Measurements from ENCODE around the gene OOSP3. TPM values are rescaled to one million over a fixed set of nuclear protein-coding genes. Genes with fewer than 3 reads are reported as not detected.
"Not testable (repeated sequence)": the region's sequence is repeated elsewhere in the genome, so short reads cannot be mapped to it uniquely, and the experiment has no call there.

Gene OOSP3
- not detected for total RNA-seq

- no peak for DNase-seq
- H3K9me3 Mint-ChIP-seq: no peaks in the 10 kb centered on the region
- H3K36me3 Mint-ChIP-seq (ENCODE audit: low read depth): no peaks in the 10 kb centered on the region
- H3K4me3 Mint-ChIP-seq: no peak within 1 kb of the TSS
- no peaks in the 10 kb centered on the region for H3K4me1 Mint-ChIP-seq
- ChIA-PET POLR2A (no interaction called here), CTCF (no interaction called here)
- H3K27me3 Mint-ChIP-seq: peaks cover 15% of the 10 kb centered on the region
- H3K27ac Mint-ChIP-seq: no peak within 1 kb of the TSS
Observed at GRCh38 chr11:59878575-59878974, at the start of gene OOSP3. OOSP3 (plus strand) TSS chr11:59878782; CDS start chr11:59878809, 27 bp downstream.

GRCh38 chr11:59829358-59829757, 49.2 kb upstream of the OOSP3 start:
- Mint-ChIP-seq H3K4me1 (peaks cover 6% of the 10 kb centered on the region), H3K27ac (no peak overlapping the region), H3K4me3 (no peak overlapping the region), H3K27me3 (no peaks in the 10 kb centered on the region), H3K36me3 (ENCODE audit: low read depth) (no peaks in the 10 kb centered on the region), H3K9me3 (no peaks in the 10 kb centered on the region)
- DNase-seq: no peak
- ChIA-PET CTCF (interaction anchor here (0.5 to 0.7 kb wide), 2 partner anchors 45 to 89 kb away, joined by 3 read pairs; no protein-coding TSS in a partner anchor), POLR2A (no interaction called here)

- ChIA-PET POLR2A (no interaction called here), CTCF (no interaction called here)
- no peak for DNase-seq
- Mint-ChIP-seq H3K36me3 (ENCODE audit: low read depth) (no peaks in the 10 kb centered on the region), H3K9me3 (no peaks in the 10 kb centered on the region), H3K27ac (no peak overlapping the region), H3K4me3 (no peak overlapping the region), H3K27me3 (no peaks in the 10 kb centered on the region), H3K4me1 (peaks cover 6% of the 10 kb centered on the region)
Observed at GRCh38 chr11:59833602-59834001, 45.0 kb upstream of the OOSP3 start.

- CTCF ChIA-PET: interaction anchor here (0.7 kb wide), 1 partner anchor 1944 kb away, joined by 4 read pairs; no protein-coding TSS in a partner anchor
- no peaks in the 10 kb centered on the region for H3K27me3 Mint-ChIP-seq
Observed at GRCh38 chr11:59839615-59840014, 39.0 kb upstream of the OOSP3 start.

GRCh38 chr11:59841514-59841913, 37.1 kb upstream of the OOSP3 start:
- no peaks in the 10 kb centered on the region for H3K9me3 Mint-ChIP-seq
- H3K4me1 Mint-ChIP-seq: no peaks in the 10 kb centered on the region
- ChIA-PET POLR2A (no interaction called here), CTCF (no interaction called here)
- H3K4me3 Mint-ChIP-seq: no peak overlapping the region
- DNase-seq: no peak
- H3K36me3 Mint-ChIP-seq (ENCODE audit: low read depth): no peaks in the 10 kb centered on the region
- no peak overlapping the region for H3K27ac Mint-ChIP-seq
- H3K27me3 Mint-ChIP-seq: no peaks in the 10 kb centered on the region

More at GRCh38 chr11:59839615-59840014, 39.0 kb upstream of the OOSP3 start:
- DNase-seq: no peak
- no peaks in the 10 kb centered on the region for H3K4me1 Mint-ChIP-seq
- no peak overlapping the region for H3K4me3 Mint-ChIP-seq
- no peak overlapping the region for H3K27ac Mint-ChIP-seq
- POLR2A ChIA-PET: no interaction called here
- H3K9me3 Mint-ChIP-seq: no peaks in the 10 kb centered on the region
- H3K36me3 Mint-ChIP-seq (ENCODE audit: low read depth): no peaks in the 10 kb centered on the region

GRCh38 chr11:59842316-59842715, 36.3 kb upstream of the OOSP3 start:
- no peaks in the 10 kb centered on the region for H3K4me1 Mint-ChIP-seq

GRCh38 chr11:59845399-59845798, 33.2 kb upstream of the OOSP3 start, which contains the start of gene CBLIF:
CBLIF (minus strand) TSS chr11:59845499; CDS start chr11:59845453, 46 bp downstream.
- Mint-ChIP-seq H3K9me3 (no peaks in the 10 kb centered on the region), H3K4me3 (no peak within 1 kb of the TSS), H3K27ac (no peak within 1 kb of the TSS), H3K27me3 (no peaks in the 10 kb centered on the region), H3K4me1 (no peaks in the 10 kb centered on the region), H3K36me3 (ENCODE audit: low read depth) (no peaks in the 10 kb centered on the region)
- CTCF ChIA-PET: interaction anchor here (0.7 to 1.1 kb wide), 2 partner anchors 34 to 38 kb away, joined by 3 read pairs; no protein-coding TSS in a partner anchor
- no peak for DNase-seq
- POLR2A ChIA-PET: no interaction called here

More at GRCh38 chr11:59842316-59842715, 36.3 kb upstream of the OOSP3 start:
- CTCF ChIA-PET: no interaction called here
- H3K4me3 Mint-ChIP-seq: no peak overlapping the region
- H3K36me3 Mint-ChIP-seq (ENCODE audit: low read depth): no peaks in the 10 kb centered on the region
- no peaks in the 10 kb centered on the region for H3K27me3 Mint-ChIP-seq
- POLR2A ChIA-PET: no interaction called here
- no peaks in the 10 kb centered on the region for H3K9me3 Mint-ChIP-seq
- H3K27ac Mint-ChIP-seq: no peak overlapping the region
- DNase-seq: no peak

GRCh38 chr11:59846556-59846955, 32.0 kb upstream of the OOSP3 start:
- CTCF ChIA-PET: interaction anchor here (1.3 kb wide), 1 partner anchor 16 kb away, joined by 4 read pairs; no protein-coding TSS in a partner anchor
- Mint-ChIP-seq H3K4me1 (no peaks in the 10 kb centered on the region), H3K9me3 (no peaks in the 10 kb centered on the region), H3K4me3 (no peak overlapping the region), H3K36me3 (ENCODE audit: low read depth) (no peaks in the 10 kb centered on the region), H3K27me3 (no peaks in the 10 kb centered on the region), H3K27ac (no peak overlapping the region)
- POLR2A ChIA-PET: no interaction called here
- no peak for DNase-seq

- H3K4me3 Mint-ChIP-seq: no peak overlapping the region
- H3K36me3 Mint-ChIP-seq (ENCODE audit: low read depth): no peaks in the 10 kb centered on the region
- H3K9me3 Mint-ChIP-seq: no peaks in the 10 kb centered on the region
- CTCF ChIA-PET: no interaction called here
- no peak for DNase-seq
- no peak overlapping the region for H3K27ac Mint-ChIP-seq
- POLR2A ChIA-PET: no interaction called here
- no peaks in the 10 kb centered on the region for H3K4me1 Mint-ChIP-seq
- H3K27me3 Mint-ChIP-seq: peaks cover 3% of the 10 kb centered on the region
Observed at GRCh38 chr11:59847626-59848025, 31.0 kb upstream of the OOSP3 start.

- DNase-seq; H3K4me3 Mint-ChIP-seq; POLR2A ChIA-PET; H3K27ac Mint-ChIP-seq; H3K4me1 Mint-ChIP-seq; H3K27me3 Mint-ChIP-seq; H3K9me3 Mint-ChIP-seq; H3K36me3 Mint-ChIP-seq (ENCODE audit: low read depth); CTCF ChIA-PET: not testable (repeated sequence)
Observed at GRCh38 chr11:59848439-59848838, 30.1 kb upstream of the OOSP3 start.

GRCh38 chr11:59849129-59849528, 29.5 kb upstream of the OOSP3 start:
- POLR2A ChIA-PET: no interaction called here
- Mint-ChIP-seq H3K4me1 (no peaks in the 10 kb centered on the region), H3K36me3 (ENCODE audit: low read depth) (no peaks in the 10 kb centered on the region), H3K27me3 (peaks cover 5% of the 10 kb centered on the region), H3K4me3 (no peak overlapping the region), H3K27ac (no peak overlapping the region), H3K9me3 (no peaks in the 10 kb centered on the region)
- no peak for DNase-seq
- CTCF ChIA-PET: no interaction called here

GRCh38 chr11:59849551-59849950, 29.0 kb upstream of the OOSP3 start:
- H3K4me1 Mint-ChIP-seq; H3K4me3 Mint-ChIP-seq; H3K9me3 Mint-ChIP-seq; CTCF ChIA-PET; H3K36me3 Mint-ChIP-seq (ENCODE audit: low read depth); H3K27ac Mint-ChIP-seq; H3K27me3 Mint-ChIP-seq; DNase-seq; POLR2A ChIA-PET: not testable (repeated sequence)

GRCh38 chr11:59851416-59851815, 27.2 kb upstream of the OOSP3 start:
- H3K27ac Mint-ChIP-seq; H3K4me1 Mint-ChIP-seq; H3K36me3 Mint-ChIP-seq (ENCODE audit: low read depth); POLR2A ChIA-PET; H3K9me3 Mint-ChIP-seq; H3K4me3 Mint-ChIP-seq; DNase-seq: not testable (repeated sequence)
- CTCF ChIA-PET: interaction anchor here (0.5 kb wide), 1 partner anchor 264 kb away, joined by 5 read pairs; no protein-coding TSS in a partner anchor
- H3K27me3 Mint-ChIP-seq: peaks cover 15% of the 10 kb centered on the region

GRCh38 chr11:59854871-59855270, 23.7 kb upstream of the OOSP3 start:
- H3K27me3 Mint-ChIP-seq: peaks cover 15% of the 10 kb centered on the region
- ChIA-PET CTCF (no interaction called here), POLR2A (no interaction called here)
- no peak overlapping the region for H3K27ac Mint-ChIP-seq
- no peak overlapping the region for H3K4me3 Mint-ChIP-seq
- H3K9me3 Mint-ChIP-seq: no peaks in the 10 kb centered on the region
- no peak for DNase-seq
- H3K4me1 Mint-ChIP-seq: peaks cover 22% of the 10 kb centered on the region
- H3K36me3 Mint-ChIP-seq (ENCODE audit: low read depth): peaks cover 2% of the 10 kb centered on the region

All from activated CD4-positive, alpha-beta T cell treated with anti-CD3 and anti-CD28 coated beads, Interleukin-2, amount 10 ng/mL, durations not matched to agents 7 days and 5 days (primary cell).